Heart left ventricle (tissue), 16 donors: ENCODE results near the gene CD34. TPM values are rescaled to one million over a fixed set of nuclear protein-coding genes. Genes with fewer than 3 reads are reported as not detected.

ENCODE experiments used
- ATAC-seq, 4 donors: fragments of 200-7000 bp; cut with Tn5 transposase; one replicate each; pipeline ENCODE4 v1.9.1; 2020 to 2022; ENCODE audit warnings: moderate library complexity in 4 of 4, mild to moderate bottlenecking in 3 of 4, moderate number of reproducible peaks in 1 of 4
- DNase-seq, 5 donors: peaks; one replicate each; pipeline ENCODE4 v3.0.0-alpha.2; 2020
- H3K27ac ChIP-seq, 12 donors: fragments of 200-600 bp; sonication (generic) in 4 of 12; one replicate each; pipeline versions ENCODE4 v1.5.0 to v1.8.0; 2016 to 2022; ENCODE audit warnings: mild to moderate bottlenecking in 2 of 12
- H3K27me3 ChIP-seq, 9 donors: fragments of 200-600 bp; sonication (generic) in 2 of 9; one replicate each; pipeline versions ENCODE4 v1.5.1 to v1.8.0; 2016 to 2022; ENCODE audit warnings: mild to moderate bottlenecking in 3 of 9
- H3K36me3 ChIP-seq, 9 donors: fragments of 200-600 bp; sonication (generic) in 2 of 9; one replicate each; pipeline versions ENCODE4 v1.5.0 to v1.8.0; 2018 to 2022; ENCODE audit warnings: mild to moderate bottlenecking in 2 of 9
- H3K4me1 ChIP-seq, 12 donors: fragments of 200-600 bp; sonication (generic) in 4 of 12; one replicate each; pipeline versions ENCODE4 v1.5.0 to v1.8.0; 2016 to 2022; ENCODE audit warnings: mild to moderate bottlenecking in 3 of 12
- H3K4me3 ChIP-seq, 12 donors: fragments of 200-600 bp; sonication (generic) in 4 of 12; one replicate each; pipeline versions ENCODE4 v1.5.0 to v1.8.0; 2017 to 2022; ENCODE audit warnings: mild to moderate bottlenecking in 9 of 12, moderate library complexity in 4 of 12
- H3K9me3 ChIP-seq, 12 donors: fragments of 200-600 bp; sonication (generic) in 4 of 12; one replicate each; pipeline versions ENCODE4 v1.5.0 to v1.8.0; 2016 to 2022; ENCODE audit warnings: mild to moderate bottlenecking in 1 of 12
- CTCF ChIP-seq, 12 donors: fragments of 200-600 bp; sonication (generic) in 4 of 12; IDR thresholded peaks; one replicate each; pipeline versions ENCODE4 v1.5.0 to v1.8.0; 2018 to 2022; ENCODE audit warnings: antibody characterized with exemption in 12 of 12, mild to moderate bottlenecking in 5 of 12
- POLR2A ChIP-seq, 2 donors: fragments of 450-650 bp; IDR thresholded peaks; one replicate each; pipeline ENCODE4 v1.6.1; 2017; ENCODE audit warnings: antibody characterized with exemption in 2 of 2, mild to moderate bottlenecking in 2 of 2, moderate library complexity in 2 of 2
- WGBS, 4 donors: extraction: QIAGEN DNeasy Blood & Tissue Kit in 2 of 4; methylation state at CpG; one replicate each; pipeline versions ENCODE4 v1.1.5 to v1.1.7; 2013 to 2018; 5-methylcytosine and 5-hydroxymethylcytosine counted together
- intact Hi-C, 10 donors: fragments of 100-400 bp; cut with DNase I; formaldehyde crosslinking; loops; one replicate each; pipeline versions ENCODE4 v1.11.1 to v1.14.2; 2022
- polyA plus RNA-seq, 2 donors: library from polyadenylated mRNA; stranded (reverse); fragments of 200-250 nt; gene quantifications; one replicate each; pipeline ENCODE4 v1.2.3, GENCODE V29; 2013
- total RNA-seq, 9 donors: library from RNA; depleted of rRNA in 2 of 9; stranded (reverse); fragments of >200 nt in 2 of 9; fragmentation: NEBNext Ultra II Directional in 3 of 9; extraction: Animal tissue kit (Norgen Biotek cat#: 25700) in 3 of 9; gene quantifications; one replicate each; pipeline versions ENCODE4 v1.1.0 to v1.2.4, GENCODE V29; 2016 to 2023
- donor health status: ischemic (EF 13 %, LVEDD 7.1; RV severe dilation, severe dysfunction).
- donor health status: healthy with polysubstance abuse.
- donor health status: DM: no; HTN: yes; CAD: no.
- donor health status: DM: no; HTN: no; CAD: no.
- donor health status: ischemic (EF 25% LVEDD 6.9; RV normal size, moderate dysfunction).
- donor health status: ischemic (EF 25% LVEDD 5.7; RV mildly dilated, moderate dysfunction).
- donor health status: healthy.
- donor health status: DM: yes; HTN: yes; CAD: no.
- donor health status: ischemic (EF 35%, LVEDD 5.7; RV mildly dilated, moderate dysfunction).
- donor health status: nonischemic (EF 11% LVEDD 7.7; RV severe dilation, severe dysfunction).
- donor health status: DM: yes; HTN: yes; CAD: no.
- donor health status: PGD.
- donor health status: ischemic (EF 29% LVEDD 5.4; RV normal size, mild dysfunction).
- donor health status: nonischemic (EF 23%, LVEDD 6.1; RV moderate dilation, normal function).

The CD34 gene
- total and polyA plus RNA-seq, 11 donors, result 37.4 to 103 (median 63.0) TPM

- DNase-seq (peak in 1 of 5 donors; percentile 53), ATAC-seq (peak in 3 of 4 donors; percentile 10 to 43 (median 15))
- H3K4me3 ChIP-seq, result no peak overlapping the region
- peaks cover 12 to 71% (median 53%) of the 10 kb centered on the region in 12 donors for H3K4me1 ChIP-seq
- intact Hi-C loops, result no loop called here
- TF ChIP-seq POLR2A (IDR thresholded peaks at IDR 0.05) (no peak), CTCF (IDR thresholded peaks at IDR 0.05) (no peak)
- 81 to 93% (median 85%) methylated on average over 4 of the region's 4 CpGs for WGBS, 4 donors
- H3K36me3 ChIP-seq, result no peaks in the 10 kb centered on the region
- H3K9me3 ChIP-seq, result no peaks in the 10 kb centered on the region
- H3K27me3 ChIP-seq, result peaks cover 0 to 4% (median 0%) of the 10 kb centered on the region in 9 donors
- peak overlapping the region in 9 of 12 donors; percentile 29 to 88 (median 67) for H3K27ac ChIP-seq
These were observed 6.2 kb upstream of the CD34 start for GRCh38 chr1:207917080-207917479.

DNA sequence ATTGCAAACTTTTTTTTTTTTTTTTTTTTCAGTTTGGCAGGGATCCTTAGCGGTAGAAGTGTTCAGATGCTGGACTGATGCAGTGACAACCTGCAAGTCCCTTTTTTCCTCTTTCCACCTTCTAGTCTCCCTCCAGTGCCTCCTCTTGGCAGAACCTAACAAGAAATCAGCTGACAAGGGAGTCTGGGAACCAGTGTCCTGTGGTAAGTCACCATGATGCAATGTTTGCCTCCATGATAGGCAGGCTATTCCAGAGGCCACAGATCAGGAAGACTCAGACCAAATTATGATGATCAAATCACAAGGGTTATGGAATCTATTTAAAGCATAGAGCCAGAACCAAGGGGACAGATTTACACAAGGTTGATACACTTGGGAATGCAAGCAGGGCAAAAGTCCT, 3.0 kb upstream of the CD34 start:
- ATAC-seq (peak in 1 of 4 donors; percentile 25), DNase-seq (no peak)
- H3K27ac ChIP-seq, result no peak overlapping the region
- TF ChIP-seq CTCF (IDR thresholded peaks at IDR 0.05) (no peak), POLR2A (IDR thresholded peaks at IDR 0.05) (no peak)
- no peaks in the 10 kb centered on the region for H3K9me3 ChIP-seq
- intact Hi-C loops, result loop anchor here in 1 of 10 donors (5.0 kb wide), 1 partner anchor 43 kb away; no protein-coding TSS in a partner anchor
- no peaks in the 10 kb centered on the region for H3K36me3 ChIP-seq
- 89 to 97% (median 91%) methylated on average over 1 of the region's 1 CpG for WGBS, 4 donors
- H3K27me3 ChIP-seq, result peaks cover 0 to 29% (median 0%) of the 10 kb centered on the region in 9 donors
- H3K4me1 ChIP-seq, result peaks cover 0 to 52% (median 33%) of the 10 kb centered on the region in 12 donors
- no peak overlapping the region for H3K4me3 ChIP-seq

DNA sequence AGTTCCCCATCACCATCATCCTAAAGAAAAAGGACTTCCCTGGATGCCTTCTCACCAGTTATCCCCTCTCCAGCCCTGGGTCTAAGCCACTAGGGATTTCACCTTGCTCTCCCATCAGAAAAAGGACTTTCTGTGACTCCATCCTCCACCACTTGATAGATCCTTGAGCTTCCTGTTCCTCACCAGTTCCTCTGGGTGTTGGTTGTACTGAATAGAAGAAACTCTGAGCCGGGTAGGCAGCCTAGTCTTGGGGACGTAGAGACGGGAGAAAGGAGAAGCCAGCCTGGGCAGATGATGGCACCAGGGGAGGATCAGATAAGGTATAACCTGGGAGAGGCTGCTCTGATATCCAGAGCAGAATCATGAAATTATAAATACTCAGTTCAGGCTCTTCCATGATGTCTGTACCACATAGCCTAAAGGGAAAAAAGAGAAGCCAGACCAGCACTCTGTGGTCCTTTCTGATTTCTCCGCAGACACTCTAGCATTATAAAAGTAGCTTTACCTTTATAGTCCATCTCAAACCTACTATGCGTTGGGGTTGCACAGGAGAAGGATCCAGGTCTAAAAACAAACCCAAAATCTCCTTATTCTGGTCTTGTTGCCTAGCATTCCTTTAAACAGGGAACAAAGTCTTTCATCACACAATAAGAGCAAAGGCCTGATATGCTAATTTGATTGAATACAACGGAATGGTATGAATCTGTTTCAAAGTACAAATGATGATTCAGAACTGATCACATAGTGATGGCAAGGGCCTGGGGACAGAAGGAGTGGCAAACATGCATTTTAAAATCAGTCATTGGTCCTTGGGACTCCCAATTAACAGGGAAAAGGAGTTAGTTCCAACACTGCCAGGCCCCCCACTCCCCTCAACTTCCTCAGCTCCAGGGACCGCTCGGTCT, 1.2 kb upstream of the CD34 start:
- DNase-seq, result no peak
- Histone ChIP-seq H3K27ac (peak overlapping the region in 11 of 12 donors; percentile 75 to 98 (median 91)), H3K9me3 (no peaks in the 10 kb centered on the region), H3K4me1 (peaks cover 0 to 49% (median 20%) of the 10 kb centered on the region in 12 donors), H3K36me3 (no peaks in the 10 kb centered on the region), H3K4me3 (peak overlapping the region in 9 of 12 donors; percentile 62 to 88 (median 76)), H3K27me3 (peaks cover 0 to 29% (median 0%) of the 10 kb centered on the region in 9 donors)
- 56 to 73% (median 65%) methylated on average over 8 of the region's 8 CpGs for WGBS, 4 donors
- no peak for ATAC-seq
- TF ChIP-seq POLR2A (IDR thresholded peaks at IDR 0.05) (no peak), CTCF (IDR thresholded peaks at IDR 0.05) (no peak)
- intact Hi-C loops, result loop anchor here in 1 of 10 donors (5.0 kb wide), 1 partner anchor 45 kb away; no protein-coding TSS in a partner anchor

- Histone ChIP-seq H3K27me3 (peaks cover 0 to 29% (median 0%) of the 10 kb centered on the region in 9 donors), H3K4me1 (peaks cover 0 to 72% (median 29%) of the 10 kb centered on the region in 12 donors), H3K4me3 (peak overlapping the region; percentile 24 to 88 (median 72)), H3K9me3 (no peaks in the 10 kb centered on the region), H3K27ac (peak overlapping the region; percentile 75 to 98 (median 90)), H3K36me3 (no peaks in the 10 kb centered on the region)
- intact Hi-C loops, result loop anchor here in 4 of 10 donors (1.0 to 5.0 kb wide), 3 partner anchors 19 to 48 kb away; no protein-coding TSS in a partner anchor
- DNase-seq (no peak), ATAC-seq (peak in 3 of 4 donors; percentile 19 to 25 (median 23))
- TF ChIP-seq CTCF (IDR thresholded peaks at IDR 0.05) (no peak), POLR2A (IDR thresholded peaks at IDR 0.05) (no peak)
- 53 to 63% (median 58%) methylated on average over 4 of the region's 4 CpGs for WGBS, 4 donors
These were observed 1.2 kb downstream of the CD34 start for GRCh38 chr1:207909687-207910086.
